Measurements from ENCODE around the gene GPAT3.

- TF ChIP-seq REST (IDR thresholded peaks at IDR 0.05; ENCODE audit: insufficient read depth in 1 of 2, low read depth in 2 of 2, low read length in 1 of 2), result no peak
- TF ChIP-seq POLR2AphosphoS5 (IDR thresholded peaks at IDR 0.05; ENCODE audit: low read depth, low read length), result no peak
- TF ChIP-seq, protein P1, sequence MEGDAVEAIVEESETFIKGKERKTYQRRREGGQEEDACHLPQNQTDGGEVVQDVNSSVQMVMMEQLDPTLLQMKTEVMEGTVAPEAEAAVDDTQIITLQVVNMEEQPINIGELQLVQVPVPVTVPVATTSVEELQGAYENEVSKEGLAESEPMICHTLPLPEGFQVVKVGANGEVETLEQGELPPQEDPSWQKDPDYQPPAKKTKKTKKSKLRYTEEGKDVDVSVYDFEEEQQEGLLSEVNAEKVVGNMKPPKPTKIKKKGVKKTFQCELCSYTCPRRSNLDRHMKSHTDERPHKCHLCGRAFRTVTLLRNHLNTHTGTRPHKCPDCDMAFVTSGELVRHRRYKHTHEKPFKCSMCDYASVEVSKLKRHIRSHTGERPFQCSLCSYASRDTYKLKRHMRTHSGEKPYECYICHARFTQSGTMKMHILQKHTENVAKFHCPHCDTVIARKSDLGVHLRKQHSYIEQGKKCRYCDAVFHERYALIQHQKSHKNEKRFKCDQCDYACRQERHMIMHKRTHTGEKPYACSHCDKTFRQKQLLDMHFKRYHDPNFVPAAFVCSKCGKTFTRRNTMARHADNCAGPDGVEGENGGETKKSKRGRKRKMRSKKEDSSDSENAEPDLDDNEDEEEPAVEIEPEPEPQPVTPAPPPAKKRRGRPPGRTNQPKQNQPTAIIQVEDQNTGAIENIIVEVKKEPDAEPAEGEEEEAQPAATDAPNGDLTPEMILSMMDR (IDR thresholded peaks at IDR 0.05), result no peak
- TF ChIP-seq TCF7L2 (IDR thresholded peaks at IDR 0.05; ENCODE audit: low read depth, low read length), result no peak
Measured at GRCh38 chr4:83504503-83504902, 31.4 kb upstream of the GPAT3 start.

All from Panc1 (cell line).